Upper lobe of left lung (tissue), 6 donors: ENCODE data around the gene ADTRP. TPM values are rescaled to one million over a fixed set of nuclear protein-coding genes. Genes with fewer than 3 reads are reported as not detected.
"Not testable (repeated sequence)": the region's sequence is repeated elsewhere in the genome, so short reads cannot be mapped to it uniquely, and the experiment has no call there.

Source experiments
- ATAC-seq, 2 donors: fragments of 200-7000 bp; cut with Tn5 transposase; one replicate each; pipeline ENCODE4 v1.9.1; 2022; ENCODE audit warnings: mild to moderate bottlenecking in 2 of 2, moderate library complexity in 2 of 2; ENCODE audit not compliant: low FRiP score in 2 of 2
- DNase-seq, 2 donors: peaks; one replicate each; pipeline ENCODE4 v3.0.0-alpha.2; 2019 to 2020
- H3K27ac ChIP-seq, 4 donors: fragments of 200-600 bp; sonication (generic); one replicate each; pipeline ENCODE4 v1.5.1; 2016 to 2019
- H3K27me3 ChIP-seq, 4 donors: fragments of 200-600 bp; sonication (generic); one replicate each; pipeline ENCODE4 v1.5.1; 2017 to 2019
- H3K36me3 ChIP-seq, 4 donors: fragments of 200-600 bp; sonication (generic); one replicate each; pipeline ENCODE4 v1.5.1; 2016 to 2019
- H3K4me1 ChIP-seq, 4 donors: fragments of 200-600 bp; sonication (generic); one replicate each; pipeline ENCODE4 v1.5.1; 2018 to 2019
- H3K4me3 ChIP-seq, 4 donors: fragments of 200-600 bp; sonication (generic); one replicate each; pipeline ENCODE4 v1.5.1; 2017 to 2019; ENCODE audit warnings: mild to moderate bottlenecking in 2 of 4, moderate library complexity in 1 of 4
- H3K9me3 ChIP-seq, 4 donors: fragments of 200-600 bp; sonication (generic); one replicate each; pipeline ENCODE4 v1.5.1; 2018 to 2019
- CTCF ChIP-seq, 6 experiments: fragments of 450-650 bp in 4 of 6; fragments of 200-600 bp in 2 of 6; sonication (generic) in 2 of 6; IDR thresholded peaks; one replicate each; pipeline ENCODE4 v1.5.1; 2016 to 2019; ENCODE audit warnings: antibody characterized with exemption in 6 of 6
- EP300 ChIP-seq, 4 donors: sonication (generic); formaldehyde crosslinking; IDR thresholded peaks; one replicate each; pipeline ENCODE4 v1.5.1; 2017; ENCODE audit warnings: antibody characterized with exemption in 4 of 4, control low read depth in 2 of 4
- POLR2A ChIP-seq, 4 donors: fragments of 450-650 bp; IDR thresholded peaks; one replicate each; pipeline ENCODE4 v1.5.1; 2016 to 2017; ENCODE audit warnings: antibody characterized with exemption in 4 of 4, mild to moderate bottlenecking in 2 of 4
- POLR2AphosphoS5 ChIP-seq, 2 donors: sonication (generic); formaldehyde crosslinking; IDR thresholded peaks; one replicate each; pipeline ENCODE4 v1.5.1; 2017; ENCODE audit warnings: antibody characterized with exemption in 2 of 2
- WGBS, 2 donors: methylation state at CpG; one replicate each; pipeline ENCODE4 v1.1.5; 2017 to 2018; 5-methylcytosine and 5-hydroxymethylcytosine counted together
- total RNA-seq, 6 donors: library from RNA; depleted of rRNA in 4 of 6; stranded (reverse); fragments of >200 nt in 4 of 6; gene quantifications; one replicate each; pipeline versions ENCODE4 v1.1.0 to v1.2.1, GENCODE V29; 2016 to 2021
- donor health status: DM: no; HTN: no; CAD: no; lungs with moderate emphysema.
- donor health status: DM: no; HTN: yes; CAD: no; lungs with severe emphysema.

ADTRP gene
- total RNA-seq, 6 donors from 2014 or later, result 3.8 to 21.1 (median 12.8) TPM

- 82 to 88% methylated on average over 4 of the region's 4 CpGs for WGBS, 2 donors
- Histone ChIP-seq H3K36me3 (no peaks in the 10 kb centered on the region), H3K4me1 (no peaks in the 10 kb centered on the region), H3K27me3 (no peaks in the 10 kb centered on the region), H3K27ac (no peak overlapping the region), H3K4me3 (no peak overlapping the region), H3K9me3 (no peaks in the 10 kb centered on the region)
- DNase-seq (no peak), ATAC-seq (no peak)
- TF ChIP-seq EP300 (IDR thresholded peaks at IDR 0.05) (no peak), POLR2AphosphoS5 (IDR thresholded peaks at IDR 0.05) (no peak), POLR2A (IDR thresholded peaks at IDR 0.05) (no peak), CTCF (IDR thresholded peaks at IDR 0.05) (no peak)
Measured at GRCh38 chr6:11692451-11693376, 85.9 kb downstream of the ADTRP start.

GRCh38 chr6:11689847-11690246 lies 88.8 kb downstream of the ADTRP start:
- Histone ChIP-seq H3K4me3 (no peak overlapping the region), H3K4me1 (no peaks in the 10 kb centered on the region), H3K27ac (no peak overlapping the region), H3K36me3 (no peaks in the 10 kb centered on the region), H3K9me3 (no peaks in the 10 kb centered on the region), H3K27me3 (no peaks in the 10 kb centered on the region)
- ATAC-seq (no peak), DNase-seq (no peak)
- TF ChIP-seq POLR2A (IDR thresholded peaks at IDR 0.05) (no peak), EP300 (IDR thresholded peaks at IDR 0.05) (no peak), CTCF (IDR thresholded peaks at IDR 0.05) (no peak), POLR2AphosphoS5 (IDR thresholded peaks at IDR 0.05) (no peak)
- 86 to 93% methylated on average over 3 of the region's 3 CpGs for WGBS, 2 donors

GRCh38 chr6:11689400-11689799 lies 89.2 kb downstream of the ADTRP start:
- WGBS, 2 donors, result 100% methylated on average over 1 of the region's 1 CpG
- not testable (repeated sequence) for H3K27ac ChIP-seq, ATAC-seq, H3K4me1 ChIP-seq, H3K9me3 ChIP-seq, H3K36me3 ChIP-seq, H3K27me3 ChIP-seq, DNase-seq, H3K4me3 ChIP-seq

- no peak overlapping the region for H3K27ac ChIP-seq
- DNase-seq (no peak), ATAC-seq (no peak)
- WGBS, 2 donors, result 84 to 88% methylated on average over 1 of the region's 1 CpG
- H3K4me1 ChIP-seq, result no peaks in the 10 kb centered on the region
- H3K4me3 ChIP-seq, result no peak overlapping the region
- no peaks in the 10 kb centered on the region for H3K27me3 ChIP-seq
- no peaks in the 10 kb centered on the region for H3K9me3 ChIP-seq
- no peaks in the 10 kb centered on the region for H3K36me3 ChIP-seq
- TF ChIP-seq POLR2AphosphoS5 (IDR thresholded peaks at IDR 0.05), result no peak
- TF ChIP-seq POLR2A (IDR thresholded peaks at IDR 0.05), result no peak
- no peak for TF ChIP-seq EP300 (IDR thresholded peaks at IDR 0.05)
- TF ChIP-seq CTCF (IDR thresholded peaks at IDR 0.05), result no peak
Measured at GRCh38 chr6:11688425-11688709, 90.2 kb downstream of the ADTRP start.

GRCh38 chr6:11685481-11686093 lies 93.0 kb downstream of the ADTRP start:
- Histone ChIP-seq H3K4me3 (no peak overlapping the region), H3K36me3 (no peaks in the 10 kb centered on the region), H3K9me3 (peaks cover 0 to 3% (median 1%) of the 10 kb centered on the region in 4 donors), H3K4me1 (no peaks in the 10 kb centered on the region), H3K27me3 (no peaks in the 10 kb centered on the region), H3K27ac (no peak overlapping the region)
- no peak for TF ChIP-seq EP300 (IDR thresholded peaks at IDR 0.05)
- no peak for TF ChIP-seq POLR2AphosphoS5 (IDR thresholded peaks at IDR 0.05)
- no peak for TF ChIP-seq CTCF (IDR thresholded peaks at IDR 0.05)
- no peak for TF ChIP-seq POLR2A (IDR thresholded peaks at IDR 0.05)
- ATAC-seq, result no peak
- WGBS, 2 donors, result 78 to 89% methylated on average over 3 of the region's 3 CpGs
- DNase-seq, result no peak
